Measurements from ENCODE around the gene STXBP3.

The STXBP3 gene

GRCh38 chr1:108742253-108742652, 4.2 kb upstream of the STXBP3 start:
- H3K9me3 ChIP-seq (ENCODE audit: insufficient read depth, low read depth, low read length): no peaks in the 10 kb centered on the region
- no peak overlapping the region for H3K9ac ChIP-seq (ENCODE audit: low read depth, low read length)
- H3K4me3 ChIP-seq (ENCODE audit: low read length): no peak overlapping the region
- H3K27ac ChIP-seq (ENCODE audit: low read depth, low read length): no peak overlapping the region
- H3K36me3 ChIP-seq (ENCODE audit: insufficient read depth, low read length): no peaks in the 10 kb centered on the region
- H3K4me1 ChIP-seq (ENCODE audit: insufficient read depth, low read length): peaks cover 12% of the 10 kb centered on the region; the same call in 1 of the 2 replicates
- WGBS: 87% methylated on average over 6 of the region's 6 CpGs
- peaks cover 5% of the 10 kb centered on the region; the same call in 1 of the 2 replicates for H3K27me3 ChIP-seq (ENCODE audit: insufficient read depth, low read length)

GRCh38 chr1:108745980-108746381, 493 bp upstream of the STXBP3 start:
- peaks cover 5% of the 10 kb centered on the region; the same call in 1 of the 2 replicates for H3K27me3 ChIP-seq (ENCODE audit: insufficient read depth, low read length)
- H3K4me3 ChIP-seq (ENCODE audit: low read length): peak overlapping the region; percentile 91; the same call in 1 of the 2 replicates
- 50% methylated on average over 3 of the region's 3 CpGs for WGBS
- no peak overlapping the region for H3K9ac ChIP-seq (ENCODE audit: low read depth, low read length)
- H3K4me1 ChIP-seq (ENCODE audit: insufficient read depth, low read length): peaks cover 17% of the 10 kb centered on the region; the same call in 1 of the 2 replicates
- peaks cover 3% of the 10 kb centered on the region; the same call in 1 of the 2 replicates for H3K36me3 ChIP-seq (ENCODE audit: insufficient read depth, low read length)
- H3K27ac ChIP-seq (ENCODE audit: low read depth, low read length): no peak overlapping the region
- H3K9me3 ChIP-seq (ENCODE audit: insufficient read depth, low read depth, low read length): no peaks in the 10 kb centered on the region

- Histone ChIP-seq H3K9me3 (ENCODE audit: insufficient read depth, low read depth, low read length) (no peaks in the 10 kb centered on the region), H3K9ac (ENCODE audit: low read depth, low read length) (peak overlapping the region; percentile 93), H3K36me3 (ENCODE audit: insufficient read depth, low read length) (peaks cover 7% of the 10 kb centered on the region), H3K27me3 (ENCODE audit: insufficient read depth, low read length) (peaks cover 5% of the 10 kb centered on the region; the same call in 1 of the 2 replicates), H3K4me1 (ENCODE audit: insufficient read depth, low read length) (peaks cover 6% of the 10 kb centered on the region; the same call in 1 of the 2 replicates), H3K4me3 (ENCODE audit: low read length) (peak overlapping the region; percentile 91), H3K27ac (ENCODE audit: low read depth, low read length) (peak overlapping the region; percentile 91)
- 2% methylated on average over 15 of the region's 15 CpGs for WGBS
Measured at GRCh38 chr1:108747171-108747850, 837 bp downstream of the STXBP3 start.

GRCh38 chr1:108747898-108748297, 1.4 kb downstream of the STXBP3 start:
- Histone ChIP-seq H3K27ac (ENCODE audit: low read depth, low read length) (no peak overlapping the region), H3K4me3 (ENCODE audit: low read length) (peak overlapping the region; percentile 91), H3K9ac (ENCODE audit: low read depth, low read length) (no peak overlapping the region; the same call in 1 of the 2 replicates), H3K4me1 (ENCODE audit: insufficient read depth, low read length) (peaks cover 6% of the 10 kb centered on the region; the same call in 1 of the 2 replicates), H3K9me3 (ENCODE audit: insufficient read depth, low read depth, low read length) (no peaks in the 10 kb centered on the region), H3K36me3 (ENCODE audit: insufficient read depth, low read length) (peaks cover 13% of the 10 kb centered on the region), H3K27me3 (ENCODE audit: insufficient read depth, low read length) (peaks cover 5% of the 10 kb centered on the region; the same call in 1 of the 2 replicates)
- 96% methylated on average over 2 of the region's 3 CpGs for WGBS

GRCh38 chr1:108749081-108749480, 2.6 kb downstream of the STXBP3 start:
- Histone ChIP-seq H3K9me3 (ENCODE audit: insufficient read depth, low read depth, low read length) (no peaks in the 10 kb centered on the region), H3K9ac (ENCODE audit: low read depth, low read length) (no peak overlapping the region), H3K4me1 (ENCODE audit: insufficient read depth, low read length) (peaks cover 6% of the 10 kb centered on the region; the same call in 1 of the 2 replicates), H3K27ac (ENCODE audit: low read depth, low read length) (no peak overlapping the region), H3K4me3 (ENCODE audit: low read length) (no peak overlapping the region), H3K27me3 (ENCODE audit: insufficient read depth, low read length) (peaks cover 5% of the 10 kb centered on the region; the same call in 1 of the 2 replicates), H3K36me3 (ENCODE audit: insufficient read depth, low read length) (peaks cover 24% of the 10 kb centered on the region)
- 95% methylated on average over 4 of the region's 4 CpGs for WGBS

GRCh38 chr1:108750476-108751181, 4.2 kb downstream of the STXBP3 start:
- no peak overlapping the region for H3K27ac ChIP-seq (ENCODE audit: low read depth, low read length)
- no peak overlapping the region for H3K9ac ChIP-seq (ENCODE audit: low read depth, low read length)
- H3K9me3 ChIP-seq (ENCODE audit: insufficient read depth, low read depth, low read length): no peaks in the 10 kb centered on the region
- H3K4me1 ChIP-seq (ENCODE audit: insufficient read depth, low read length): peaks cover 6% of the 10 kb centered on the region; the same call in 1 of the 2 replicates
- H3K4me3 ChIP-seq (ENCODE audit: low read length): no peak overlapping the region
- H3K27me3 ChIP-seq (ENCODE audit: insufficient read depth, low read length): peaks cover 3% of the 10 kb centered on the region; the same call in 1 of the 2 replicates
- WGBS: 93% methylated on average over 1 of the region's 1 CpG
- H3K36me3 ChIP-seq (ENCODE audit: insufficient read depth, low read length): peaks cover 37% of the 10 kb centered on the region

GRCh38 chr1:108753363-108753762, 6.9 kb downstream of the STXBP3 start:
- Histone ChIP-seq H3K27ac (ENCODE audit: low read depth, low read length) (no peak overlapping the region), H3K27me3 (ENCODE audit: insufficient read depth, low read length) (no peaks in the 10 kb centered on the region), H3K9ac (ENCODE audit: low read depth, low read length) (no peak overlapping the region), H3K36me3 (ENCODE audit: insufficient read depth, low read length) (peaks cover 64% of the 10 kb centered on the region), H3K4me3 (ENCODE audit: low read length) (no peak overlapping the region), H3K9me3 (ENCODE audit: insufficient read depth, low read depth, low read length) (no peaks in the 10 kb centered on the region), H3K4me1 (ENCODE audit: insufficient read depth, low read length) (no peaks in the 10 kb centered on the region)
- WGBS: no CpG with 5 or more reads among the region's 3 CpGs

- peaks cover 90% of the 10 kb centered on the region for H3K36me3 ChIP-seq (ENCODE audit: insufficient read depth, low read length)
Measured at GRCh38 chr1:108758796-108759195, 12.3 kb downstream of the STXBP3 start.

GRCh38 chr1:108767115-108767514, 20.6 kb downstream of the STXBP3 start:
- no peaks in the 10 kb centered on the region for H3K27me3 ChIP-seq (ENCODE audit: insufficient read depth, low read length)
- 89% methylated on average over 1 of the region's 1 CpG for WGBS

More at GRCh38 chr1:108758796-108759195, 12.3 kb downstream of the STXBP3 start:
- Histone ChIP-seq H3K4me3 (ENCODE audit: low read length) (no peak overlapping the region), H3K4me1 (ENCODE audit: insufficient read depth, low read length) (no peaks in the 10 kb centered on the region), H3K9ac (ENCODE audit: low read depth, low read length) (no peak overlapping the region), H3K9me3 (ENCODE audit: insufficient read depth, low read depth, low read length) (no peaks in the 10 kb centered on the region), H3K27me3 (ENCODE audit: insufficient read depth, low read length) (no peaks in the 10 kb centered on the region), H3K27ac (ENCODE audit: low read depth, low read length) (no peak overlapping the region)

GRCh38 chr1:108767708-108768107, 21.2 kb downstream of the STXBP3 start:
- 97% methylated on average over 3 of the region's 3 CpGs for WGBS
- H3K36me3 ChIP-seq (ENCODE audit: insufficient read depth, low read length): peaks cover 36% of the 10 kb centered on the region
- H3K9me3 ChIP-seq (ENCODE audit: insufficient read depth, low read depth, low read length): no peaks in the 10 kb centered on the region
- H3K4me3 ChIP-seq (ENCODE audit: low read length): no peak overlapping the region
- no peaks in the 10 kb centered on the region for H3K27me3 ChIP-seq (ENCODE audit: insufficient read depth, low read length)
- no peak overlapping the region for H3K9ac ChIP-seq (ENCODE audit: low read depth, low read length)
- H3K4me1 ChIP-seq (ENCODE audit: insufficient read depth, low read length): no peaks in the 10 kb centered on the region
- no peak overlapping the region for H3K27ac ChIP-seq (ENCODE audit: low read depth, low read length)

More at GRCh38 chr1:108767115-108767514, 20.6 kb downstream of the STXBP3 start:
- Histone ChIP-seq H3K9ac (ENCODE audit: low read depth, low read length) (no peak overlapping the region), H3K36me3 (ENCODE audit: insufficient read depth, low read length) (peaks cover 39% of the 10 kb centered on the region), H3K4me1 (ENCODE audit: insufficient read depth, low read length) (no peaks in the 10 kb centered on the region), H3K9me3 (ENCODE audit: insufficient read depth, low read depth, low read length) (no peaks in the 10 kb centered on the region), H3K27ac (ENCODE audit: low read depth, low read length) (no peak overlapping the region), H3K4me3 (ENCODE audit: low read length) (no peak overlapping the region)

GRCh38 chr1:108777839-108778238, 31.4 kb downstream of the STXBP3 start:
- H3K36me3 ChIP-seq (ENCODE audit: insufficient read depth, low read length): peaks cover 84% of the 10 kb centered on the region

More at GRCh38 chr1:108777839-108778238, 31.4 kb downstream of the STXBP3 start:
- H3K9ac ChIP-seq (ENCODE audit: low read depth, low read length): no peak overlapping the region
- no peak overlapping the region for H3K27ac ChIP-seq (ENCODE audit: low read depth, low read length)
- H3K4me1 ChIP-seq (ENCODE audit: insufficient read depth, low read length): no peaks in the 10 kb centered on the region
- no peaks in the 10 kb centered on the region for H3K9me3 ChIP-seq (ENCODE audit: insufficient read depth, low read depth, low read length)
- H3K4me3 ChIP-seq (ENCODE audit: low read length): no peak overlapping the region
- no peaks in the 10 kb centered on the region for H3K27me3 ChIP-seq (ENCODE audit: insufficient read depth, low read length)
